Natural killer cell (primary cell): ENCODE results near the gene ICA1. TPM values are rescaled to one million over a fixed set of nuclear protein-coding genes. Genes with fewer than 3 reads are reported as not detected.

ENCODE experiments used
- ATAC-seq, 3 donors: fragments of 150-1000 bp in 2 of 3; fragments of 200-7000 bp in 1 of 3; cut with Tn5 transposase; 1 replicate in 1 of 3; 2 replicates in 2 of 3; pipeline ENCODE4 v1.10.0; 2021; ENCODE audit warnings: mild to moderate bottlenecking in 2 of 3, moderate library complexity in 2 of 3
- DNase-seq, 2 donors: peaks; one replicate each; pipeline versions ENCODE4 v3.0.0 to v3.0.0-alpha.2; 2013 to 2021; ENCODE audit warnings: mixed read lengths in 1 of 2
- H3K27ac ChIP-seq: one replicate; pipeline ENCODE4 v1.5.1; 2013; ENCODE audit warnings: mild to moderate bottlenecking, low read length
- H3K27me3 ChIP-seq: one replicate; pipeline ENCODE4 v1.6.1; 2013; ENCODE audit warnings: low read length; ENCODE audit not compliant: control insufficient read depth, insufficient read depth
- H3K36me3 ChIP-seq: one replicate; pipeline ENCODE4 v1.6.1; 2013; ENCODE audit warnings: low read length; ENCODE audit not compliant: control insufficient read depth, insufficient read depth
- H3K4me1 ChIP-seq: one replicate; pipeline ENCODE4 v1.6.1; 2013; ENCODE audit warnings: low read length; ENCODE audit not compliant: control insufficient read depth, insufficient read depth
- H3K4me3 ChIP-seq: one replicate; pipeline ENCODE4 v1.5.1; 2013; ENCODE audit warnings: low read length
- H3K9me3 ChIP-seq: one replicate; pipeline ENCODE4 v1.6.1; 2013; ENCODE audit warnings: low read length; ENCODE audit not compliant: control insufficient read depth, insufficient read depth
- H3K27ac Mint-ChIP-seq, 2 donors: one replicate each; pipeline ENCODE4 v1.8.0; 2022; ENCODE audit warnings: mild to moderate bottlenecking in 2 of 2, mixed read lengths in 2 of 2, moderate library complexity in 1 of 2
- H3K27me3 Mint-ChIP-seq, 2 donors: one replicate each; pipeline ENCODE4 v1.8.0; 2022; ENCODE audit warnings: low read depth in 2 of 2, mixed read lengths in 2 of 2
- H3K36me3 Mint-ChIP-seq: one replicate; pipeline ENCODE4 v1.8.0; 2022; ENCODE audit warnings: mixed read lengths
- H3K4me1 Mint-ChIP-seq, 2 donors: one replicate each; pipeline ENCODE4 v1.8.0; 2022; ENCODE audit warnings: mixed read lengths in 2 of 2
- H3K4me3 Mint-ChIP-seq: one replicate; pipeline ENCODE4 v1.8.0; 2022; ENCODE audit warnings: mild to moderate bottlenecking, moderate library complexity, mixed read lengths
- H3K9me3 Mint-ChIP-seq, 2 donors: one replicate each; pipeline ENCODE4 v1.8.0; 2022; ENCODE audit warnings: mixed read lengths in 2 of 2
- WGBS: methylation state at CpG from one replicate; pipeline ENCODE4 v1.1.7; 2013; ENCODE audit warnings: missing lambda C conversion rate; ENCODE audit not compliant: insufficient coverage; 5-methylcytosine and 5-hydroxymethylcytosine counted together
- intact Hi-C: fragments of 100-400 bp; cut with micrococcal nuclease; formaldehyde crosslinking; loops from one replicate; pipeline ENCODE4 v1.14.2; 2022
- total RNA-seq, 4 donors: library from RNA; stranded (reverse); fragments of 120-200 nt in 1 of 4; gene quantifications; one replicate each; pipeline versions ENCODE4 v1.2.3 to v1.2.4, GENCODE V29; 2013 to 2022
- TF ChIP-seq, protein P1 (sequence below): fragments of 200-600 bp; IDR thresholded peaks from one replicate; pipeline ENCODE4 v1.8.0; 2022; ENCODE audit warnings: antibody characterized with exemption

Gene ICA1
- total RNA-seq, 3 donors from 2014 or later (not counting 1 experiment from before 2014, with no cell fraction given): 0.75 to 1.9 (median 1.4) TPM

- H3K27ac Mint-ChIP-seq: no peak overlapping the region
- intact Hi-C loops: no loop called here
- H3K36me3 Mint-ChIP-seq: no peaks in the 10 kb centered on the region
- DNase-seq: no peak
- 100% methylated on average over 1 of the region's 1 CpG for WGBS
- Histone ChIP-seq H3K4me1 (peaks cover 6% of the 10 kb centered on the region), H3K4me3 (no peak overlapping the region), H3K9me3 (peaks cover 10% of the 10 kb centered on the region), H3K27me3 (no peaks in the 10 kb centered on the region), H3K27ac (no peak overlapping the region), H3K36me3 (no peaks in the 10 kb centered on the region)
- H3K9me3 Mint-ChIP-seq: peaks cover 3 to 9% of the 10 kb centered on the region in 2 donors
- H3K4me1 Mint-ChIP-seq: peaks cover 24 to 31% of the 10 kb centered on the region in 2 donors
- no peak for ATAC-seq
- H3K4me3 Mint-ChIP-seq: no peak overlapping the region
- TF ChIP-seq, protein P1, sequence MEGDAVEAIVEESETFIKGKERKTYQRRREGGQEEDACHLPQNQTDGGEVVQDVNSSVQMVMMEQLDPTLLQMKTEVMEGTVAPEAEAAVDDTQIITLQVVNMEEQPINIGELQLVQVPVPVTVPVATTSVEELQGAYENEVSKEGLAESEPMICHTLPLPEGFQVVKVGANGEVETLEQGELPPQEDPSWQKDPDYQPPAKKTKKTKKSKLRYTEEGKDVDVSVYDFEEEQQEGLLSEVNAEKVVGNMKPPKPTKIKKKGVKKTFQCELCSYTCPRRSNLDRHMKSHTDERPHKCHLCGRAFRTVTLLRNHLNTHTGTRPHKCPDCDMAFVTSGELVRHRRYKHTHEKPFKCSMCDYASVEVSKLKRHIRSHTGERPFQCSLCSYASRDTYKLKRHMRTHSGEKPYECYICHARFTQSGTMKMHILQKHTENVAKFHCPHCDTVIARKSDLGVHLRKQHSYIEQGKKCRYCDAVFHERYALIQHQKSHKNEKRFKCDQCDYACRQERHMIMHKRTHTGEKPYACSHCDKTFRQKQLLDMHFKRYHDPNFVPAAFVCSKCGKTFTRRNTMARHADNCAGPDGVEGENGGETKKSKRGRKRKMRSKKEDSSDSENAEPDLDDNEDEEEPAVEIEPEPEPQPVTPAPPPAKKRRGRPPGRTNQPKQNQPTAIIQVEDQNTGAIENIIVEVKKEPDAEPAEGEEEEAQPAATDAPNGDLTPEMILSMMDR: no peak
- H3K27me3 Mint-ChIP-seq: peaks cover 0 to 4% of the 10 kb centered on the region in 2 donors
Observed at GRCh38 chr7:8157296-8157695, 104.7 kb downstream of the ICA1 start.

GRCh38 chr7:8155836-8156235, 106.1 kb downstream of the ICA1 start:
- TF ChIP-seq, protein P1: no peak
- Mint-ChIP-seq H3K9me3 (peaks cover 3 to 12% of the 10 kb centered on the region in 2 donors), H3K36me3 (no peaks in the 10 kb centered on the region), H3K4me3 (no peak overlapping the region), H3K4me1 (peaks cover 32% of the 10 kb centered on the region in 2 donors), H3K27ac (no peak overlapping the region), H3K27me3 (peaks cover 0 to 4% of the 10 kb centered on the region in 2 donors)
- DNase-seq (no peak), ATAC-seq (no peak)
- Histone ChIP-seq H3K9me3 (peaks cover 12% of the 10 kb centered on the region), H3K36me3 (no peaks in the 10 kb centered on the region), H3K27me3 (no peaks in the 10 kb centered on the region), H3K4me1 (peaks cover 6% of the 10 kb centered on the region), H3K4me3 (no peak overlapping the region), H3K27ac (no peak overlapping the region)
- WGBS: 99% methylated on average over 4 of the region's 4 CpGs
- intact Hi-C loops: no loop called here

DNA sequence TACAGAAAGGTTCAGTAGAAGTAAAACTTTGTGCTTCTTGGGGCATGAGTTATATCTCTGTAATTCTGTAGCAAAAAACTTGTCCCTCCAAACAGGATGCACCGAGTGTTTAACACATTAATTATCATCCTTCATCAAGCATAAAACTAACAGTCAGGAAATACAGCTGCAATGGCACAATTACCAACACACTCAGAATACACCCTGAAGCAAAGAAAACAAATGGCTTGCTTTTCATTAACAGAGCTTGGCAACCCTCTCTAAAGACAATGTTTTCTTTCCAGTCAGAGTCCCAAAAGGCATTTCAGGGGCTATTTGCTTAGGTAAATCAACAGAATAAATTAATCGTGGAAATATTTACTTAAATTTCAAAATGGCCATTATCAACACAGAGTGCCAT, 107.7 kb downstream of the ICA1 start:
- Mint-ChIP-seq H3K27me3 (peaks cover 0 to 4% of the 10 kb centered on the region in 2 donors), H3K4me1 (peaks cover 30 to 32% of the 10 kb centered on the region in 2 donors), H3K9me3 (peaks cover 3 to 12% of the 10 kb centered on the region in 2 donors), H3K36me3 (no peaks in the 10 kb centered on the region), H3K27ac (no peak overlapping the region), H3K4me3 (no peak overlapping the region)
- no peaks in the 10 kb centered on the region for H3K27me3 ChIP-seq
- 50% methylated on average over 2 of the region's 2 CpGs for WGBS
- peaks cover 12% of the 10 kb centered on the region for H3K9me3 ChIP-seq
- peaks cover 6% of the 10 kb centered on the region for H3K4me1 ChIP-seq
- TF ChIP-seq, protein P1: no peak
- DNase-seq: no peak
- intact Hi-C loops: no loop called here
- H3K4me3 ChIP-seq: no peak overlapping the region
- H3K36me3 ChIP-seq: no peaks in the 10 kb centered on the region
- H3K27ac ChIP-seq: no peak overlapping the region
- ATAC-seq: no peak
